ENCODE results near the gene MYLK2.

Gene MYLK2

DNA sequence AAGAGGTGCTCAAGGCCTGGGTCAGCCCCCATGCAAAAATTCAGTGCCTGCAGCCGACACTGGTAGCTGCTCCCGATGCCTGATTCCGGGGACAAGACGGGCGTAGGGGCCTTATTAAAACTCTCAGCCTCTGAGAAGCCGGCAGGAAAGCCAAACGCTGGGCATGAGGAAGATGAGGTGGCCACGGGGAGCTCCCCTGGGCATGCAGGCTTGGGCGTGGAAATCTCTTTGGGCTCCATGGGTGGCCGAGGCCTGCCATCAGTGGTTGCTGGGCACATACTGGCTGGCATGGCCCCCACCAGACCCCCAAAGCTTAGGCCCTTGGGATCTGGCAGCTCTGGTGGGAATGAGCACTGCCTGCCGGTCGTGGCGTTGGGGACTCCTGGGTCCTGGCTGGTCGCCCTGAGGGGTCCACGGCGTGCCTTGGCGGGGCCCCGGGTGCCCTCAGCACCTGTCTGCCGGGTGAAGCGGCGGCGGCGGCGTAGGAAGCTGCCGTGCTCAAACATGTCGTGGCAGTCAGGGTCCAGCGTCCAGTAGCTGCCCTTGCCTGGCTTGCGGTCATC is 25.7 kb downstream of the MYLK2 start:
- H3K79me2 ChIP-seq (ENCODE audit: insufficient read depth, low read length) = no peaks in the 10 kb centered on the region
- H3K4me2 ChIP-seq (ENCODE audit: low read depth, low read length, poor library complexity, severe bottlenecking) = no peak overlapping the region
- no peaks in the 10 kb centered on the region for H3F3A ChIP-seq (ENCODE audit: low read depth)
- no peaks in the 10 kb centered on the region for H4K20me1 ChIP-seq (ENCODE audit: insufficient read depth, low read length, poor library complexity, severe bottlenecking)
- no peak for TF ChIP-seq EZH2phosphoT487 (IDR thresholded peaks at IDR 0.05; ENCODE audit: borderline replicate concordance)
- TF ChIP-seq, protein P1, sequence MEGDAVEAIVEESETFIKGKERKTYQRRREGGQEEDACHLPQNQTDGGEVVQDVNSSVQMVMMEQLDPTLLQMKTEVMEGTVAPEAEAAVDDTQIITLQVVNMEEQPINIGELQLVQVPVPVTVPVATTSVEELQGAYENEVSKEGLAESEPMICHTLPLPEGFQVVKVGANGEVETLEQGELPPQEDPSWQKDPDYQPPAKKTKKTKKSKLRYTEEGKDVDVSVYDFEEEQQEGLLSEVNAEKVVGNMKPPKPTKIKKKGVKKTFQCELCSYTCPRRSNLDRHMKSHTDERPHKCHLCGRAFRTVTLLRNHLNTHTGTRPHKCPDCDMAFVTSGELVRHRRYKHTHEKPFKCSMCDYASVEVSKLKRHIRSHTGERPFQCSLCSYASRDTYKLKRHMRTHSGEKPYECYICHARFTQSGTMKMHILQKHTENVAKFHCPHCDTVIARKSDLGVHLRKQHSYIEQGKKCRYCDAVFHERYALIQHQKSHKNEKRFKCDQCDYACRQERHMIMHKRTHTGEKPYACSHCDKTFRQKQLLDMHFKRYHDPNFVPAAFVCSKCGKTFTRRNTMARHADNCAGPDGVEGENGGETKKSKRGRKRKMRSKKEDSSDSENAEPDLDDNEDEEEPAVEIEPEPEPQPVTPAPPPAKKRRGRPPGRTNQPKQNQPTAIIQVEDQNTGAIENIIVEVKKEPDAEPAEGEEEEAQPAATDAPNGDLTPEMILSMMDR (conservative IDR thresholded peaks at IDR 0.05; ENCODE audit: low read length) = no peak
- no peaks in the 10 kb centered on the region for H3K9me2 ChIP-seq (replicated peaks; ENCODE audit: low read depth, low read length)
- no peaks in the 10 kb centered on the region for H3K27me3 ChIP-seq (ENCODE audit: insufficient read depth, low read length, poor library complexity, severe bottlenecking)
- H3K36me3 ChIP-seq (ENCODE audit: insufficient read depth, low read length) = no peaks in the 10 kb centered on the region
- no peaks in the 10 kb centered on the region for H3K9me3 ChIP-seq (ENCODE audit: insufficient read depth, low read depth, low read length)
- no peak overlapping the region for H2AFZ ChIP-seq (ENCODE audit: low read length)
- H3K4me3 ChIP-seq (ENCODE audit: low read length, poor library complexity, severe bottlenecking) = no peak overlapping the region
- peaks cover 35% of the 10 kb centered on the region for H3K4me1 ChIP-seq (ENCODE audit: insufficient read depth, low read length, poor library complexity, severe bottlenecking)
- H3K9ac ChIP-seq (ENCODE audit: low read depth, low read length, poor library complexity, severe bottlenecking) = no peak overlapping the region

GRCh38 chr20:31845300-31845863 is 26.2 kb downstream of the MYLK2 start, which contains the start of gene FOXS1:
Gene FOXS1 (minus strand): TSS chr20:31845604. CDS start chr20:31845542, 62 bp downstream.
- Histone ChIP-seq H3K79me2 (ENCODE audit: insufficient read depth, low read length) (no peaks in the 10 kb centered on the region), H3K9me3 (ENCODE audit: insufficient read depth, low read depth, low read length) (no peaks in the 10 kb centered on the region), H3F3A (ENCODE audit: low read depth) (no peaks in the 10 kb centered on the region), H3K9ac (ENCODE audit: low read depth, low read length, poor library complexity, severe bottlenecking) (no peak within 1 kb of the TSS), H3K27me3 (ENCODE audit: insufficient read depth, low read length, poor library complexity, severe bottlenecking) (no peaks in the 10 kb centered on the region), H4K20me1 (ENCODE audit: insufficient read depth, low read length, poor library complexity, severe bottlenecking) (no peaks in the 10 kb centered on the region), H3K9me2 (replicated peaks; ENCODE audit: low read depth, low read length) (no peaks in the 10 kb centered on the region), H3K36me3 (ENCODE audit: insufficient read depth, low read length) (no peaks in the 10 kb centered on the region), H3K4me3 (ENCODE audit: low read length, poor library complexity, severe bottlenecking) (no peak within 1 kb of the TSS), H3K4me1 (ENCODE audit: insufficient read depth, low read length, poor library complexity, severe bottlenecking) (peaks cover 35% of the 10 kb centered on the region), H3K4me2 (ENCODE audit: low read depth, low read length, poor library complexity, severe bottlenecking) (no peak within 1 kb of the TSS), H2AFZ (ENCODE audit: low read length) (no peak within 1 kb of the TSS)
- no peak for TF ChIP-seq EZH2phosphoT487 (IDR thresholded peaks at IDR 0.05; ENCODE audit: borderline replicate concordance)
- TF ChIP-seq, protein P1 (conservative IDR thresholded peaks at IDR 0.05; ENCODE audit: low read length) = no peak

- H3K4me2 ChIP-seq (ENCODE audit: low read depth, low read length, poor library complexity, severe bottlenecking) = no peak overlapping the region
- no peaks in the 10 kb centered on the region for H3F3A ChIP-seq (ENCODE audit: low read depth)
- H3K79me2 ChIP-seq (ENCODE audit: insufficient read depth, low read length) = no peaks in the 10 kb centered on the region
- no peak overlapping the region for H3K4me3 ChIP-seq (ENCODE audit: low read length, poor library complexity, severe bottlenecking)
- no peak overlapping the region for H3K9ac ChIP-seq (ENCODE audit: low read depth, low read length, poor library complexity, severe bottlenecking)
- H2AFZ ChIP-seq (ENCODE audit: low read length) = no peak overlapping the region
- H3K36me3 ChIP-seq (ENCODE audit: insufficient read depth, low read length) = no peaks in the 10 kb centered on the region
- no peaks in the 10 kb centered on the region for H3K9me3 ChIP-seq (ENCODE audit: insufficient read depth, low read depth, low read length)
- peaks cover 33% of the 10 kb centered on the region for H3K4me1 ChIP-seq (ENCODE audit: insufficient read depth, low read length, poor library complexity, severe bottlenecking)
- TF ChIP-seq, protein P1 (conservative IDR thresholded peaks at IDR 0.05; ENCODE audit: low read length) = peak; percentile 11; the same call in 1 of the 2 replicates
- TF ChIP-seq EZH2phosphoT487 (IDR thresholded peaks at IDR 0.05; ENCODE audit: borderline replicate concordance) = no peak
- no peaks in the 10 kb centered on the region for H4K20me1 ChIP-seq (ENCODE audit: insufficient read depth, low read length, poor library complexity, severe bottlenecking)
- H3K9me2 ChIP-seq (replicated peaks; ENCODE audit: low read depth, low read length) = no peaks in the 10 kb centered on the region
- no peaks in the 10 kb centered on the region for H3K27me3 ChIP-seq (ENCODE audit: insufficient read depth, low read length, poor library complexity, severe bottlenecking)
These were observed 27.6 kb downstream of the MYLK2 start for GRCh38 chr20:31846793-31847138.
